ENCODE measurements around the gene TFF3. TPM values are rescaled to one million over a fixed set of nuclear protein-coding genes. Genes with fewer than 3 reads are reported as not detected.

TFF3 gene
- total and polyA plus RNA-seq, 2 experiments from 2014 or later: 84.4 to 589 TPM

- H3K4me1 ChIP-seq (ENCODE audit: insufficient read depth): peaks cover 25% of the 10 kb centered on the region
- no peaks in the 10 kb centered on the region for H3K79me2 ChIP-seq
- H3K9me3 ChIP-seq (ENCODE audit: low read depth): no peaks in the 10 kb centered on the region
- no peak overlapping the region for H3K4me3 ChIP-seq
- no peaks in the 10 kb centered on the region for H3K27me3 ChIP-seq
- no peak overlapping the region for H2AFZ ChIP-seq
- TF ChIP-seq EZH2phosphoT487 (IDR thresholded peaks at IDR 0.05; ENCODE audit: low read depth, severe bottlenecking, unreplicated experiment) (no peak), CTCF (IDR thresholded peaks at IDR 0.05; ENCODE audit: poor library complexity) (no peak), EZH2 (IDR thresholded peaks at IDR 0.05; ENCODE audit: borderline replicate concordance) (no peak)
- no peaks in the 10 kb centered on the region for H3K36me3 ChIP-seq (replicated peaks; ENCODE audit: insufficient read depth, low read depth)
- no peak overlapping the region for H3K27ac ChIP-seq
- no peaks in the 10 kb centered on the region for H4K20me1 ChIP-seq (ENCODE audit: insufficient read depth, poor library complexity, severe bottlenecking)
- H3K4me2 ChIP-seq: no peak overlapping the region
- DNase-seq (ENCODE audit: low spot score): no peak
- WGBS (ENCODE audit: low lambda C conversion rate, missing lambda C conversion rate): 94% methylated on average over 17 of the region's 17 CpGs
- no peaks in the 10 kb centered on the region for H3K9me2 ChIP-seq (replicated peaks; ENCODE audit: insufficient read depth)
Measured at GRCh38 chr21:42308161-42308913, 6.9 kb downstream of the TFF3 start.

GRCh38 chr21:42307106-42307505 lies 8.1 kb downstream of the TFF3 start:
- H3K27me3 ChIP-seq: no peaks in the 10 kb centered on the region
- no peak overlapping the region for H3K4me2 ChIP-seq
- DNase-seq (ENCODE audit: low spot score): no peak
- peaks cover 17% of the 10 kb centered on the region for H3K4me1 ChIP-seq (ENCODE audit: insufficient read depth)
- H3K36me3 ChIP-seq (replicated peaks; ENCODE audit: insufficient read depth, low read depth): no peaks in the 10 kb centered on the region
- no peaks in the 10 kb centered on the region for H3K9me2 ChIP-seq (replicated peaks; ENCODE audit: insufficient read depth)
- H4K20me1 ChIP-seq (ENCODE audit: insufficient read depth, poor library complexity, severe bottlenecking): no peaks in the 10 kb centered on the region
- H3K4me3 ChIP-seq: no peak overlapping the region
- no peaks in the 10 kb centered on the region for H3K79me2 ChIP-seq
- H3K9me3 ChIP-seq (ENCODE audit: low read depth): no peaks in the 10 kb centered on the region
- H2AFZ ChIP-seq: no peak overlapping the region
- TF ChIP-seq CTCF (IDR thresholded peaks at IDR 0.05; ENCODE audit: poor library complexity) (no peak), EZH2phosphoT487 (IDR thresholded peaks at IDR 0.05; ENCODE audit: low read depth, severe bottlenecking, unreplicated experiment) (no peak), EZH2 (IDR thresholded peaks at IDR 0.05; ENCODE audit: borderline replicate concordance) (no peak)
- H3K27ac ChIP-seq: no peak overlapping the region
- 81% methylated on average over 5 of the region's 5 CpGs for WGBS (ENCODE audit: low lambda C conversion rate, missing lambda C conversion rate)

GRCh38 chr21:42306366-42307035 lies 8.7 kb downstream of the TFF3 start:
- Histone ChIP-seq H4K20me1 (ENCODE audit: insufficient read depth, poor library complexity, severe bottlenecking) (no peaks in the 10 kb centered on the region), H3K36me3 (replicated peaks; ENCODE audit: insufficient read depth, low read depth) (no peaks in the 10 kb centered on the region), H3K4me1 (ENCODE audit: insufficient read depth) (peaks cover 14% of the 10 kb centered on the region), H3K27ac (no peak overlapping the region), H2AFZ (no peak overlapping the region), H3K9me3 (ENCODE audit: low read depth) (no peaks in the 10 kb centered on the region), H3K9me2 (replicated peaks; ENCODE audit: insufficient read depth) (no peaks in the 10 kb centered on the region), H3K4me2 (no peak overlapping the region), H3K79me2 (no peaks in the 10 kb centered on the region), H3K4me3 (no peak overlapping the region), H3K27me3 (no peaks in the 10 kb centered on the region)
- TF ChIP-seq CTCF (IDR thresholded peaks at IDR 0.05; ENCODE audit: poor library complexity): no peak
- TF ChIP-seq EZH2phosphoT487 (IDR thresholded peaks at IDR 0.05; ENCODE audit: low read depth, severe bottlenecking, unreplicated experiment): no peak
- DNase-seq (ENCODE audit: low spot score): no peak
- WGBS (ENCODE audit: low lambda C conversion rate, missing lambda C conversion rate): 84% methylated on average over 17 of the region's 17 CpGs
